ENCODE data around the gene PHKA1. TPM values are rescaled to one million over a fixed set of nuclear protein-coding genes. Genes with fewer than 3 reads are reported as not detected.

The PHKA1 gene
- total and polyA plus RNA-seq, 2 donors from 2014 or later, result 2.6 to 3.4 TPM

GRCh38 chrX:72659723-72660122, 54.4 kb downstream of the PHKA1 start:
- no peak for TF ChIP-seq CTCF (IDR thresholded peaks at IDR 0.05; ENCODE audit: borderline replicate concordance, extremely low read depth, insufficient read depth)
- no peak overlapping the region for H3K27ac ChIP-seq (ENCODE audit: low read depth in 2 of 2, low read length in 2 of 2)
- no peak for DNase-seq
- no peak overlapping the region for H3K9ac ChIP-seq (ENCODE audit: low read length in 3 of 3)
- no peaks in the 10 kb centered on the region for H3K36me3 ChIP-seq (ENCODE audit: control insufficient read depth in 2 of 3, insufficient read depth in 3 of 3, low read length in 3 of 3)
- FAIRE-seq, result no peak
- H3K4me3 ChIP-seq (ENCODE audit: low read length in 3 of 3), result no peak overlapping the region
- H3K27me3 ChIP-seq (ENCODE audit: control insufficient read depth, insufficient read depth, low read length), result no peaks in the 10 kb centered on the region
- H3K9me3 ChIP-seq (ENCODE audit: control insufficient read depth in 2 of 3, insufficient read depth in 1 of 3, low read length in 3 of 3), result no peaks in the 10 kb centered on the region
- H3K4me1 ChIP-seq (ENCODE audit: control insufficient read depth in 2 of 3, insufficient read depth in 2 of 3, low read depth in 1 of 3, low read length in 3 of 3), result no peaks in the 10 kb centered on the region
- intact Hi-C loops (cut with DNase I), result no loop called here

DNA sequence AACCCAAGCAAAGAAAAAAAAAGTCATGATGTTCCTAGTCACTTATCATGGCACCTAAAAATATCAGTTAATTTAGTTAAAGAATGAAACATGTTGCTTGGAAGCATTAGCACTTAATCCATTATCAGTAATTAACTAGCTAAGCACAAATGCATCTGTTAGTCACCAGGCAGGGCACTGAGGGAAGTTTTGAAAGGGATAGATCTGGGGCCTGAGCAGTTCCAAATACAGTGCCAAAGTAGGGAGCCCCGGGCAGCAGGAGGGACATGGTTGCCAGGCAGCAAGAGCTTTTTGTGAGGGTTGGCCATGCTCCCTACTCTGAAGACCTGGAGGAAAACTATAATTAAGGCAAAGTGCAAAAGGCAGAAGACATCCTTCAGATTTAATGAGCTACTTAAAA, 62.0 kb downstream of the PHKA1 start:
- no peaks in the 10 kb centered on the region for H3K27me3 ChIP-seq (ENCODE audit: control insufficient read depth, insufficient read depth, low read length)
- no peaks in the 10 kb centered on the region for H3K9me3 ChIP-seq (ENCODE audit: control insufficient read depth in 2 of 3, insufficient read depth in 1 of 3, low read length in 3 of 3)
- H3K4me3 ChIP-seq (ENCODE audit: low read length in 3 of 3), result no peak overlapping the region
- intact Hi-C loops (cut with DNase I), result no loop called here
- no peak overlapping the region for H3K9ac ChIP-seq (ENCODE audit: low read length in 3 of 3)
- FAIRE-seq (no peak), DNase-seq (no peak)
- no peak for TF ChIP-seq CTCF (IDR thresholded peaks at IDR 0.05; ENCODE audit: borderline replicate concordance, extremely low read depth, insufficient read depth)
- H3K36me3 ChIP-seq (ENCODE audit: control insufficient read depth in 2 of 3, insufficient read depth in 3 of 3, low read length in 3 of 3), result no peaks in the 10 kb centered on the region
- H3K4me1 ChIP-seq (ENCODE audit: control insufficient read depth in 2 of 3, insufficient read depth in 2 of 3, low read depth in 1 of 3, low read length in 3 of 3), result no peaks in the 10 kb centered on the region
- H3K27ac ChIP-seq (ENCODE audit: low read depth in 2 of 2, low read length in 2 of 2), result no peak overlapping the region

GRCh38 chrX:72644946-72645345, 69.2 kb downstream of the PHKA1 start:
- no peak for DNase-seq

More at GRCh38 chrX:72644946-72645345, 69.2 kb downstream of the PHKA1 start:
- no peak for FAIRE-seq
- H3K9ac ChIP-seq (ENCODE audit: low read length in 3 of 3), result no peak overlapping the region
- H3K36me3 ChIP-seq (ENCODE audit: control insufficient read depth in 2 of 3, insufficient read depth in 3 of 3, low read length in 3 of 3), result no peaks in the 10 kb centered on the region
- H3K4me1 ChIP-seq (ENCODE audit: control insufficient read depth in 2 of 3, insufficient read depth in 2 of 3, low read depth in 1 of 3, low read length in 3 of 3), result no peaks in the 10 kb centered on the region
- no peak for TF ChIP-seq CTCF (IDR thresholded peaks at IDR 0.05; ENCODE audit: borderline replicate concordance, extremely low read depth, insufficient read depth)
- no peak overlapping the region for H3K27ac ChIP-seq (ENCODE audit: low read depth in 2 of 2, low read length in 2 of 2)
- no peaks in the 10 kb centered on the region for H3K27me3 ChIP-seq (ENCODE audit: control insufficient read depth, insufficient read depth, low read length)
- no peaks in the 10 kb centered on the region for H3K9me3 ChIP-seq (ENCODE audit: control insufficient read depth in 2 of 3, insufficient read depth in 1 of 3, low read length in 3 of 3)
- no peak overlapping the region for H3K4me3 ChIP-seq (ENCODE audit: low read length in 3 of 3)
- intact Hi-C loops (cut with DNase I), result no loop called here
